ENCODE results near the gene SIAH1. TPM values are rescaled to one million over a fixed set of nuclear protein-coding genes. Genes with fewer than 3 reads are reported as not detected.

SIAH1 gene
- total RNA-seq, 5 donors from 2014 or later (not counting 1 experiment from before 2014, with no cell fraction given) = 13.8 to 41.1 (median 15.0) TPM

GRCh38 chr16:48383877-48384519 is 1.2 kb downstream of the SIAH1 start:
- CTCF ChIA-PET = interaction anchor here (0.6 to 1.6 kb wide), 6 partner anchors 14 to 246 kb away, joined by 3 to 4 read pairs (median 3); no protein-coding TSS in a partner anchor
- H3K27ac Mint-ChIP-seq = peak overlapping the region; percentile 77 to 92
- POLR2A ChIA-PET = interaction anchor here in 1 of 2 donors (1.0 to 1.5 kb wide), 2 partner anchors 18 to 229 kb away, joined by 3 to 5 read pairs; no protein-coding TSS in a partner anchor
- H3K36me3 ChIP-seq (ENCODE audit: control insufficient read depth in 2 of 2, extremely low read depth in 1 of 2, insufficient read depth in 1 of 2, low read length in 1 of 2) = no peaks in the 10 kb centered on the region
- peak overlapping the region; percentile 64 to 80 for H3K4me3 ChIP-seq (ENCODE audit: control insufficient read depth in 1 of 2, extremely low read depth in 1 of 2, low read length in 1 of 2)
- H3K9me3 Mint-ChIP-seq = no peaks in the 10 kb centered on the region
- peaks cover 10 to 17% of the 10 kb centered on the region in 2 experiments for H3K4me1 ChIP-seq (ENCODE audit: control insufficient read depth in 1 of 2, extremely low read depth in 1 of 2, insufficient read depth in 2 of 2, low read length in 2 of 2)
- H3K9me3 ChIP-seq = no peaks in the 10 kb centered on the region
- 11% methylated on average over 11 of the region's 15 CpGs for WGBS (ENCODE audit: insufficient coverage)
- DNase-seq = peak in 2 of 35 experiments; percentile 15 to 27
- peaks cover 36 to 50% (median 39%) of the 10 kb centered on the region in 3 donors for H3K4me1 Mint-ChIP-seq
- H3K4me3 Mint-ChIP-seq = peak overlapping the region; percentile 90 to 95 (median 92)
- no peaks in the 10 kb centered on the region for H3K27me3 Mint-ChIP-seq
- no peak for ATAC-seq (replicated peaks in 1 of 4)
- H3K27ac ChIP-seq (ENCODE audit: low read length) = peak overlapping the region; percentile 22
- H3K27me3 ChIP-seq (replicated peaks in 1 of 2; ENCODE audit: control insufficient read depth in 2 of 2, extremely low read depth in 1 of 2, insufficient read depth in 2 of 2, low read length in 1 of 2) = no peaks in the 10 kb centered on the region
- H3K36me3 Mint-ChIP-seq = no peaks in the 10 kb centered on the region

- Histone ChIP-seq H3K4me1 (ENCODE audit: control insufficient read depth in 1 of 2, extremely low read depth in 1 of 2, insufficient read depth in 2 of 2, low read length in 2 of 2) (peaks cover 14 to 20% of the 10 kb centered on the region in 2 experiments), H3K36me3 (ENCODE audit: control insufficient read depth in 2 of 2, extremely low read depth in 1 of 2, insufficient read depth in 1 of 2, low read length in 1 of 2) (no peaks in the 10 kb centered on the region), H3K27ac (ENCODE audit: low read length) (no peak overlapping the region), H3K9me3 (no peaks in the 10 kb centered on the region), H3K27me3 (replicated peaks in 1 of 2; ENCODE audit: control insufficient read depth in 2 of 2, extremely low read depth in 1 of 2, insufficient read depth in 2 of 2, low read length in 1 of 2) (no peaks in the 10 kb centered on the region), H3K4me3 (ENCODE audit: control insufficient read depth in 1 of 2, extremely low read depth in 1 of 2, low read length in 1 of 2) (no peak overlapping the region)
- DNase-seq (no peak), ATAC-seq (replicated peaks in 1 of 4) (no peak)
- Mint-ChIP-seq H3K27me3 (no peaks in the 10 kb centered on the region), H3K4me3 (peak overlapping the region; percentile 90 to 95 (median 92)), H3K36me3 (no peaks in the 10 kb centered on the region), H3K27ac (peak overlapping the region; percentile 77 to 92), H3K9me3 (no peaks in the 10 kb centered on the region), H3K4me1 (peaks cover 43 to 57% (median 47%) of the 10 kb centered on the region in 3 donors)
- ChIA-PET CTCF (interaction anchor here (0.6 to 1.6 kb wide), 4 partner anchors 14 to 247 kb away, joined by 3 to 4 read pairs (median 4); no protein-coding TSS in a partner anchor), POLR2A (interaction anchor here in 1 of 2 donors (1.0 to 1.5 kb wide), 2 partner anchors 17 to 230 kb away, joined by 3 to 5 read pairs; no protein-coding TSS in a partner anchor)
- WGBS (ENCODE audit: insufficient coverage) = 94% methylated on average over 2 of the region's 6 CpGs
Measured at GRCh38 chr16:48383009-48383876, 2.0 kb downstream of the SIAH1 start.

GRCh38 chr16:48382131-48382530 is 3.1 kb downstream of the SIAH1 start:
- ChIA-PET CTCF (no interaction called here), POLR2A (no interaction called here)
- H3K4me3 Mint-ChIP-seq = no peak overlapping the region
- Histone ChIP-seq H3K36me3 (ENCODE audit: control insufficient read depth in 2 of 2, extremely low read depth in 1 of 2, insufficient read depth in 1 of 2, low read length in 1 of 2) (no peaks in the 10 kb centered on the region), H3K4me1 (ENCODE audit: control insufficient read depth in 1 of 2, extremely low read depth in 1 of 2, insufficient read depth in 2 of 2, low read length in 2 of 2) (peaks cover 14 to 24% of the 10 kb centered on the region in 2 experiments), H3K27me3 (replicated peaks in 1 of 2; ENCODE audit: control insufficient read depth in 2 of 2, extremely low read depth in 1 of 2, insufficient read depth in 2 of 2, low read length in 1 of 2) (no peaks in the 10 kb centered on the region), H3K9me3 (no peaks in the 10 kb centered on the region), H3K27ac (ENCODE audit: low read length) (no peak overlapping the region), H3K4me3 (ENCODE audit: control insufficient read depth in 1 of 2, extremely low read depth in 1 of 2, low read length in 1 of 2) (no peak overlapping the region)
- H3K4me1 Mint-ChIP-seq = peaks cover 48 to 59% (median 52%) of the 10 kb centered on the region in 3 donors
- WGBS (ENCODE audit: insufficient coverage) = 100% methylated on average over 2 of the region's 4 CpGs
- DNase-seq (no peak), ATAC-seq (replicated peaks in 1 of 4) (no peak)
- H3K27ac Mint-ChIP-seq = no peak overlapping the region
- H3K36me3 Mint-ChIP-seq = no peaks in the 10 kb centered on the region
- H3K9me3 Mint-ChIP-seq = no peaks in the 10 kb centered on the region
- H3K27me3 Mint-ChIP-seq = no peaks in the 10 kb centered on the region

- no peak overlapping the region for H3K4me3 Mint-ChIP-seq
- peaks cover 54 to 64% (median 58%) of the 10 kb centered on the region in 3 donors for H3K4me1 Mint-ChIP-seq
- H3K27me3 ChIP-seq (replicated peaks in 1 of 2; ENCODE audit: control insufficient read depth in 2 of 2, extremely low read depth in 1 of 2, insufficient read depth in 2 of 2, low read length in 1 of 2) = no peaks in the 10 kb centered on the region
- WGBS (ENCODE audit: insufficient coverage) = 100% methylated on average over 1 of the region's 5 CpGs
- CTCF ChIA-PET = interaction anchor here in 1 of 2 donors (1.7 kb wide), 1 partner anchor 242 kb away, joined by 5 read pairs; no protein-coding TSS in a partner anchor
- H3K27ac ChIP-seq (ENCODE audit: low read length) = no peak overlapping the region
- no peaks in the 10 kb centered on the region for H3K9me3 ChIP-seq
- ATAC-seq (replicated peaks in 1 of 4) (no peak), DNase-seq (no peak)
- H3K4me1 ChIP-seq (ENCODE audit: control insufficient read depth in 1 of 2, extremely low read depth in 1 of 2, insufficient read depth in 2 of 2, low read length in 2 of 2) = peaks cover 14 to 24% of the 10 kb centered on the region in 2 experiments
- H3K36me3 Mint-ChIP-seq = no peaks in the 10 kb centered on the region
- H3K36me3 ChIP-seq (ENCODE audit: control insufficient read depth in 2 of 2, extremely low read depth in 1 of 2, insufficient read depth in 1 of 2, low read length in 1 of 2) = no peaks in the 10 kb centered on the region
- H3K27ac Mint-ChIP-seq = no peak overlapping the region
- H3K4me3 ChIP-seq (ENCODE audit: control insufficient read depth in 1 of 2, extremely low read depth in 1 of 2, low read length in 1 of 2) = no peak overlapping the region
- H3K27me3 Mint-ChIP-seq = no peaks in the 10 kb centered on the region
- no peaks in the 10 kb centered on the region for H3K9me3 Mint-ChIP-seq
- POLR2A ChIA-PET = interaction anchor here (0.6 kb wide), 2 partner anchors 15 to 1722 kb away, joined by 3 to 8 read pairs; no protein-coding TSS in a partner anchor
Measured at GRCh38 chr16:48381201-48381600, 4.0 kb downstream of the SIAH1 start.

- WGBS (ENCODE audit: insufficient coverage) = no CpG with 5 or more reads among the region's 1 CpG
- peak overlapping the region in 1 of 3 donors; percentile 47 for H3K4me3 Mint-ChIP-seq
- H3K9me3 ChIP-seq = no peaks in the 10 kb centered on the region
- H3K9me3 Mint-ChIP-seq = no peaks in the 10 kb centered on the region
- ChIA-PET POLR2A (interaction anchor here in 1 of 2 donors (0.6 kb wide), 1 partner anchor 265 kb away, joined by 3 read pairs; no protein-coding TSS in a partner anchor), CTCF (no interaction called here)
- peak in 2 of 4 experiments; percentile 20 to 27 for ATAC-seq (replicated peaks in 1 of 4)
- H3K4me1 Mint-ChIP-seq = peaks cover 53 to 59% (median 53%) of the 10 kb centered on the region in 3 donors
- H3K27me3 ChIP-seq (replicated peaks in 1 of 2; ENCODE audit: control insufficient read depth in 2 of 2, extremely low read depth in 1 of 2, insufficient read depth in 2 of 2, low read length in 1 of 2) = no peaks in the 10 kb centered on the region
- H3K4me3 ChIP-seq (ENCODE audit: control insufficient read depth in 1 of 2, extremely low read depth in 1 of 2, low read length in 1 of 2) = no peak overlapping the region
- H3K27me3 Mint-ChIP-seq = no peaks in the 10 kb centered on the region
- H3K36me3 Mint-ChIP-seq = no peaks in the 10 kb centered on the region
- H3K27ac ChIP-seq (ENCODE audit: low read length) = no peak overlapping the region
- DNase-seq = no peak
- H3K36me3 ChIP-seq (ENCODE audit: control insufficient read depth in 2 of 2, extremely low read depth in 1 of 2, insufficient read depth in 1 of 2, low read length in 1 of 2) = no peaks in the 10 kb centered on the region
- no peak overlapping the region for H3K27ac Mint-ChIP-seq
- H3K4me1 ChIP-seq (ENCODE audit: control insufficient read depth in 1 of 2, extremely low read depth in 1 of 2, insufficient read depth in 2 of 2, low read length in 2 of 2) = peaks cover 12% of the 10 kb centered on the region in 2 experiments
Measured at GRCh38 chr16:48378836-48379235, 6.4 kb downstream of the SIAH1 start.

GRCh38 chr16:48378276-48378675 is 6.9 kb downstream of the SIAH1 start:
- H3K4me1 Mint-ChIP-seq = peaks cover 47 to 53% (median 48%) of the 10 kb centered on the region in 3 donors
- H3K9me3 Mint-ChIP-seq = no peaks in the 10 kb centered on the region
- ChIA-PET CTCF (interaction anchor here in 1 of 2 donors (0.7 kb wide), 1 partner anchor 9 kb away, joined by 3 read pairs; no protein-coding TSS in a partner anchor), POLR2A (interaction anchor here in 1 of 2 donors (0.6 kb wide), 1 partner anchor 266 kb away, joined by 3 read pairs; no protein-coding TSS in a partner anchor)
- ATAC-seq (replicated peaks in 1 of 4) (peak in 3 of 4 experiments; percentile 24 to 46 (median 35)), DNase-seq (no peak)
- Histone ChIP-seq H3K27me3 (replicated peaks in 1 of 2; ENCODE audit: control insufficient read depth in 2 of 2, extremely low read depth in 1 of 2, insufficient read depth in 2 of 2, low read length in 1 of 2) (no peaks in the 10 kb centered on the region), H3K4me3 (ENCODE audit: control insufficient read depth in 1 of 2, extremely low read depth in 1 of 2, low read length in 1 of 2) (no peak overlapping the region), H3K4me1 (ENCODE audit: control insufficient read depth in 1 of 2, extremely low read depth in 1 of 2, insufficient read depth in 2 of 2, low read length in 2 of 2) (peaks cover 9 to 11% of the 10 kb centered on the region in 2 experiments), H3K36me3 (ENCODE audit: control insufficient read depth in 2 of 2, extremely low read depth in 1 of 2, insufficient read depth in 1 of 2, low read length in 1 of 2) (no peaks in the 10 kb centered on the region), H3K9me3 (no peaks in the 10 kb centered on the region), H3K27ac (ENCODE audit: low read length) (no peak overlapping the region)
- no peaks in the 10 kb centered on the region for H3K36me3 Mint-ChIP-seq
- H3K27me3 Mint-ChIP-seq = no peaks in the 10 kb centered on the region
- peak overlapping the region in 1 of 3 donors; percentile 47 for H3K4me3 Mint-ChIP-seq
- no peak overlapping the region for H3K27ac Mint-ChIP-seq
- WGBS (ENCODE audit: insufficient coverage) = no CpG with 5 or more reads among the region's 5 CpGs

Data from T-cell (primary cell).